RWPE1 (cell line): ENCODE results near the gene TRIM65.
A peak's percentile ranks its signal among the peaks of the same experiment; 100 is the strongest.

Experiments used
- CTCF ChIA-PET: fragments of 350-600 bp; sonication (Branson Sonifier 250); formaldehyde crosslinking; extraction: SDS; loops from one replicate; lab custom pipeline; 2021; lab: Yijun Ruan, JAX
- POLR2A ChIA-PET: fragments of 400-600 bp; formaldehyde crosslinking; extraction: SDS; loops from one replicate; lab custom pipeline; 2020; ENCODE audit warnings: antibody characterized with exemption; ENCODE audit not compliant: low non-redundant PET; lab: Yijun Ruan, JAX
- DNase-seq: peaks from one replicate; pipeline ENCODE4 v3.0.0; 2012; ENCODE audit warnings: low spot score
- H3K27ac ChIP-seq: fragments of 450-650 bp; 2 replicates; pipeline ENCODE4 v1.5.1; 2017
- TF ChIP-seq, protein P1 (sequence below): fragments of 450-650 bp; conservative IDR thresholded peaks from 2 replicates; pipeline ENCODE4 v1.5.1; 2017; ENCODE audit warnings: low read depth, mild to moderate bottlenecking

Gene TRIM65

DNA sequence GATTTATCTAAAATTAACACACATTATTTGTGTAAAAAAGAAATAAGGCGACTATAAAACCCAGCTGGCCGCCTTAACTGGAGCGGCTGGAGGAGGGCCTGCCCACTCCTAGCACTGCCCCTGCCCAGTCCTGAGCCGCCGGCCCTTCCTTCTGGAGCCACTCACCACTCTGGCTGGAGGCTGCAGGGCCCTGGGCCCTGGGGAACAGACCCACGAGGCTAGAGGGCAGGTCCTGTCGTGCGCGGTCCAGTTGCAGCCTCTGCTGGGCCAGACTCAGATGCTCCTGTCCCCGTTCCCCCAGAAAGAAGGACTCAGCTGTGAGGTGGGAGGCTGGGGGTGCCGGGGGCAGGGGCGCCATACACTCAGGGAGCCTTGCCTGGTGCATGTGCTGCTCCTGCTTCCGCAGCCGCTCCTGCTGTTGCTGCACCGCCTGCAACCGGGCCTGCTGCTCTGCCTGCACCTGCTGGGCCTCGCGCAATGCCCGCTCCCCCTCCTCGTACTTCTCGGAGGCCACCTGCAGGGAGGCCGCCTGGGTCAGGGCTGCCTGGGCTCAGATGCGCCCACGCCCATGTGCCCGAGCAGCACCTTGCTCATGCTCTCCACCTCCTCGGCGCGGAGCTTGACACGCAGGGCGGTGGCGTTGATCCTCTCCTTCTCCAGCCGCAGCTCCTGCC, 16.9 kb upstream of the TRIM65 start:
- peak overlapping the region; percentile 6 for H3K27ac ChIP-seq
- TF ChIP-seq, protein P1, sequence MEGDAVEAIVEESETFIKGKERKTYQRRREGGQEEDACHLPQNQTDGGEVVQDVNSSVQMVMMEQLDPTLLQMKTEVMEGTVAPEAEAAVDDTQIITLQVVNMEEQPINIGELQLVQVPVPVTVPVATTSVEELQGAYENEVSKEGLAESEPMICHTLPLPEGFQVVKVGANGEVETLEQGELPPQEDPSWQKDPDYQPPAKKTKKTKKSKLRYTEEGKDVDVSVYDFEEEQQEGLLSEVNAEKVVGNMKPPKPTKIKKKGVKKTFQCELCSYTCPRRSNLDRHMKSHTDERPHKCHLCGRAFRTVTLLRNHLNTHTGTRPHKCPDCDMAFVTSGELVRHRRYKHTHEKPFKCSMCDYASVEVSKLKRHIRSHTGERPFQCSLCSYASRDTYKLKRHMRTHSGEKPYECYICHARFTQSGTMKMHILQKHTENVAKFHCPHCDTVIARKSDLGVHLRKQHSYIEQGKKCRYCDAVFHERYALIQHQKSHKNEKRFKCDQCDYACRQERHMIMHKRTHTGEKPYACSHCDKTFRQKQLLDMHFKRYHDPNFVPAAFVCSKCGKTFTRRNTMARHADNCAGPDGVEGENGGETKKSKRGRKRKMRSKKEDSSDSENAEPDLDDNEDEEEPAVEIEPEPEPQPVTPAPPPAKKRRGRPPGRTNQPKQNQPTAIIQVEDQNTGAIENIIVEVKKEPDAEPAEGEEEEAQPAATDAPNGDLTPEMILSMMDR, result no peak
- CTCF ChIA-PET, result no interaction called here
- DNase-seq, result no peak
- POLR2A ChIA-PET, result no interaction called here

DNA sequence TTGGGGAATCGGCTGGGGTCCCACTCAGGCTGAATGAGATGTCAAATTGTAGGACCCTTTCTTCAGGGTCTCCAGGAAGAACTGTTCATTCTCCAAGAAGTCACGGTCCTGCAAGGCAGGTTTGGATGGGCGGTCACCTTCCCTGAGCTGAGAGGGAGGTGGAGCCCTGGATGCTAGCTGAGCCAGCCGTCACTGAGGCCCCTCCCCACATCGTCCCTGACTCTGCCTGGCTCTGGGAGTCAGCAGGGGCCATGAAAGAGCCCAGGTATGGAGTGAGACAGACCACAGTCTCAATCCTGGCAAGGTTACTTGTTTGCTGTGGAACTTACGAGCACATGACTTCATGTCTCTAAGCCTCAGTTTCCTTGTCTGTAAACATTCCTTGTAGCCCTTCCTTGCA, 13.9 kb upstream of the TRIM65 start:
- TF ChIP-seq, protein P1, result no peak
- ChIA-PET POLR2A (interaction anchor here (0.7 kb wide), 1 partner anchor 188 kb away, joined by 3 read pairs; no protein-coding TSS in a partner anchor), CTCF (interaction anchor here (0.6 to 2.2 kb wide), 3 partner anchors 17 to 136 kb away, joined by 3 to 7 read pairs (median 3); no protein-coding TSS in a partner anchor)
- DNase-seq, result no peak
- peak overlapping the region; percentile 95 for H3K27ac ChIP-seq

DNA sequence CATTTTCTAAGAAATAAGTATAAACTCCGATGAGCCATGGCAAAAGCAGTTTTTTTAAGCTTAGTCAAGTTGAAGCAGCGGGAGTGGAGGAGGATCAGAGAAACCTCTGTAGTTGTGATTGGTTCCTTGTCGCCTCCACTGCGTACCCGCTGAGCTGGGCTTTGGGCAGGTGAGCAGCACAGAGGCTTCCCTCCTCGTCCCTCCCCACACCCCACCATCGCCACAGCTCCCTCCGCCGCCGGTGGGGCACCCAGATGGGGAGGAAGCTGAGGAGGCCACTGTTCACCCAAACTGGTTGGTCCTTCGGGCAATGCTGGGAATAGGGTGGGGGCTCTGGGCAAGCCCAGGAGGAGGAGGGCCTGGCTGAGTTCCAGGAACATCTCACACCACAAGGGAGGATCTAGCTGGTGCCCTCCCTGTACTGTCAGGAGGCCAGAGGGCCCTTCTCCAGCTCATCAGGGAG, 13.1 kb upstream of the TRIM65 start:
- TF ChIP-seq, protein P1, result no peak
- DNase-seq, result peak; percentile 22
- POLR2A ChIA-PET, result interaction anchor here (0.7 kb wide), 1 partner anchor 187 kb away, joined by 3 read pairs; no protein-coding TSS in a partner anchor
- peak overlapping the region; percentile 95 for H3K27ac ChIP-seq
- CTCF ChIA-PET, result interaction anchor here (0.5 to 2.2 kb wide), 5 partner anchors 18 to 190 kb away, joined by 3 to 7 read pairs (median 3); no protein-coding TSS in a partner anchor

DNA sequence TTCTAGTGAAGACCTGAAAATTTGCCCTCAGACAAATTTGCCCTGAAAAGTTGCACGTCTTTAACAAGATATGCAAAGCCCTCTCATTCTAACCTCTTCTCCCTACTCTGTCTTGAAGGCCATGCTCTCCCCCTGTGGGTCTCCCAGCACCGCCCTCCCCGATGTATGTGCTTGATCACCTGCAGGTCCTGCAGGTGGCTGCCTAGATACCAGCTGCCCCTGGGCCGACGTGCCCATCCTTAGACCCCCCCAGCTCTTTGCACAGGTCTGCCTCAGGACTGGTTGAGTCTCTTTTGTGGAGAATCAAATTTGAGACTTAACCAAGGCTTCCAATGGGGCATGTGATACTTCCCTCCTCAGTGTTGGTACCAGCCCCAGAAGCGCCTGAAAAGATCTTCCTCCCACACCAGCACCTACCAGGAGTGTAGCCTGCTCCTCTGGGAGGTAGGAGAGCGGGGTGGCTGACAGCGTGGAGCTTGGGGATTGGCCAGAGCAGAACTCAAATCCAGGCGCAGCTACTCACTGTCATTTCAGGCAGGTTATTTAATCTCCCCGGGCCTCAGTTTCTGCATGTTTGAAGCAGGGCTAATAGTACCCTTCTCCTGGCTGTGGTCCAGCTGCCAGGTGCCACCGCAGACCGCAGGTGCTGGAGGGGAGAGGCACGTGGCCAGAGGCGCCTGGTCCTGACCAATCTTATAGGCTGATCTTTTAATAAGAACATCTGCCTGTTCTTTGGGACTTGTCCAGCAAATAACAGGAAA, 12.5 kb upstream of the TRIM65 start:
- DNase-seq, result no peak
- peak overlapping the region; percentile 95 for H3K27ac ChIP-seq
- POLR2A ChIA-PET, result no interaction called here
- CTCF ChIA-PET, result interaction anchor here (0.7 to 2.2 kb wide), 4 partner anchors 18 to 135 kb away, joined by 3 to 7 read pairs (median 3); no protein-coding TSS in a partner anchor
- TF ChIP-seq, protein P1, result no peak

DNA sequence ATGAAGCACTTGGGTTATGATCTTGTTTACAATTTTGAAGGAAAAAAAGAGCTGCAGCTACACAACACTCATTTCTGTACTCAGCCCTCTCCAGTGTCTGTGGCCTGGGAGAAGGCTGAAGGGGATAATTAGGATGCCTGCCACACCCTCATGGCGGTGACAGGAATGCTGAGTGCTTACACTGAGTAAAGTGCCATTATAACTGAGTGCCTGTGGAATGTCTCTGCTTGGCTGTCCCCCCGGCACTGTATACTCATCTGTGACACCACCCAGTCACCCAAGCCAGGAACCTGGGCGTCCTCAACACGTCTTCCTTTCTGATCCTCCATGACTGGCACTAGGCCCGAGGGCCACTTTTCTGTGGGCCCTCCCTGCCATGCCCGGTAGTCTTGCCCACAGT, 11.4 kb upstream of the TRIM65 start:
- TF ChIP-seq, protein P1, result no peak
- peak overlapping the region; percentile 95 for H3K27ac ChIP-seq
- ChIA-PET CTCF (interaction anchor here (0.6 to 0.8 kb wide), 5 partner anchors 12 to 112 kb away, joined by 3 to 5 read pairs (median 3); partner anchors contain the start of gene TRIM65), POLR2A (no interaction called here)
- no peak for DNase-seq
